Measurements from ENCODE around the gene SLIT1.

Gene SLIT1

GRCh38 chr10:97128039-97128492 lies 57.7 kb downstream of the SLIT1 start:
- Histone ChIP-seq H3K9me3 (ENCODE audit: control insufficient read depth, insufficient read depth, low read depth, low read length) (no peaks in the 10 kb centered on the region), H3K4me1 (ENCODE audit: control insufficient read depth, insufficient read depth, low read length) (peaks cover 2% of the 10 kb centered on the region; the same call in 1 of the 2 replicates), H3K27ac (ENCODE audit: low read depth, low read length) (no peak overlapping the region), H3K4me3 (ENCODE audit: low read depth, low read length) (no peak overlapping the region), H3K27me3 (ENCODE audit: control insufficient read depth, insufficient read depth, low read length) (no peaks in the 10 kb centered on the region), H3K36me3 (ENCODE audit: control insufficient read depth, insufficient read depth, low read length) (no peaks in the 10 kb centered on the region), H3K9ac (ENCODE audit: low read length) (no peak overlapping the region)

- Histone ChIP-seq H3K9ac (ENCODE audit: low read length) (no peak overlapping the region), H3K27ac (ENCODE audit: low read depth, low read length) (no peak overlapping the region), H3K4me1 (ENCODE audit: control insufficient read depth, insufficient read depth, low read length) (peaks cover 2% of the 10 kb centered on the region; the same call in 1 of the 2 replicates), H3K4me3 (ENCODE audit: low read depth, low read length) (no peak overlapping the region), H3K27me3 (ENCODE audit: control insufficient read depth, insufficient read depth, low read length) (no peaks in the 10 kb centered on the region), H3K9me3 (ENCODE audit: control insufficient read depth, insufficient read depth, low read depth, low read length) (no peaks in the 10 kb centered on the region), H3K36me3 (ENCODE audit: control insufficient read depth, insufficient read depth, low read length) (no peaks in the 10 kb centered on the region)
Observed at GRCh38 chr10:97127509-97127908, 58.2 kb downstream of the SLIT1 start.

- H3K27ac ChIP-seq (ENCODE audit: low read depth, low read length): no peak overlapping the region
- H3K9ac ChIP-seq (ENCODE audit: low read length): no peak overlapping the region
- H3K4me1 ChIP-seq (ENCODE audit: control insufficient read depth, insufficient read depth, low read length): peaks cover 2% of the 10 kb centered on the region; the same call in 1 of the 2 replicates
- H3K36me3 ChIP-seq (ENCODE audit: control insufficient read depth, insufficient read depth, low read length): no peaks in the 10 kb centered on the region
- no peak overlapping the region for H3K4me3 ChIP-seq (ENCODE audit: low read depth, low read length)
- H3K27me3 ChIP-seq (ENCODE audit: control insufficient read depth, insufficient read depth, low read length): no peaks in the 10 kb centered on the region; the same call in 1 of the 2 replicates
- 0 out of 2 replicates have a peak, but pooled peaks cover 2% of the 10 kb centered on the region for H3K9me3 ChIP-seq (ENCODE audit: control insufficient read depth, insufficient read depth, low read depth, low read length)
Observed at GRCh38 chr10:97124211-97124610, 61.5 kb downstream of the SLIT1 start.

- no peak overlapping the region for H3K9ac ChIP-seq (ENCODE audit: low read length)
- no peak overlapping the region for H3K27ac ChIP-seq (ENCODE audit: low read depth, low read length)
- peaks cover 2% of the 10 kb centered on the region; the same call in 1 of the 2 replicates for H3K4me1 ChIP-seq (ENCODE audit: control insufficient read depth, insufficient read depth, low read length)
- no peaks in the 10 kb centered on the region; the same call in 1 of the 2 replicates for H3K27me3 ChIP-seq (ENCODE audit: control insufficient read depth, insufficient read depth, low read length)
- H3K4me3 ChIP-seq (ENCODE audit: low read depth, low read length): no peak overlapping the region
- 0 out of 2 replicates have a peak, but pooled peaks cover 2% of the 10 kb centered on the region for H3K9me3 ChIP-seq (ENCODE audit: control insufficient read depth, insufficient read depth, low read depth, low read length)
- H3K36me3 ChIP-seq (ENCODE audit: control insufficient read depth, insufficient read depth, low read length): no peaks in the 10 kb centered on the region
Observed at GRCh38 chr10:97123765-97124164, 62.0 kb downstream of the SLIT1 start.

- H3K9ac ChIP-seq (ENCODE audit: low read length): no peak overlapping the region
- peaks cover 2% of the 10 kb centered on the region; the same call in 1 of the 2 replicates for H3K4me1 ChIP-seq (ENCODE audit: control insufficient read depth, insufficient read depth, low read length)
- H3K27me3 ChIP-seq (ENCODE audit: control insufficient read depth, insufficient read depth, low read length): no peaks in the 10 kb centered on the region; the same call in 1 of the 2 replicates
- no peaks in the 10 kb centered on the region for H3K36me3 ChIP-seq (ENCODE audit: control insufficient read depth, insufficient read depth, low read length)
- 0 out of 2 replicates have a peak, but pooled peaks cover 2% of the 10 kb centered on the region for H3K9me3 ChIP-seq (ENCODE audit: control insufficient read depth, insufficient read depth, low read depth, low read length)
- H3K4me3 ChIP-seq (ENCODE audit: low read depth, low read length): no peak overlapping the region
- no peak overlapping the region for H3K27ac ChIP-seq (ENCODE audit: low read depth, low read length)
Observed at GRCh38 chr10:97121041-97121440, 64.7 kb downstream of the SLIT1 start.

- H3K9ac ChIP-seq (ENCODE audit: low read length): no peak overlapping the region
- H3K9me3 ChIP-seq (ENCODE audit: control insufficient read depth, insufficient read depth, low read depth, low read length): 0 out of 2 replicates have a peak, but pooled peaks cover 2% of the 10 kb centered on the region
- no peak overlapping the region for H3K27ac ChIP-seq (ENCODE audit: low read depth, low read length)
- no peaks in the 10 kb centered on the region; the same call in 1 of the 2 replicates for H3K27me3 ChIP-seq (ENCODE audit: control insufficient read depth, insufficient read depth, low read length)
- H3K4me1 ChIP-seq (ENCODE audit: control insufficient read depth, insufficient read depth, low read length): peaks cover 2% of the 10 kb centered on the region; the same call in 1 of the 2 replicates
- no peak overlapping the region for H3K4me3 ChIP-seq (ENCODE audit: low read depth, low read length)
- H3K36me3 ChIP-seq (ENCODE audit: control insufficient read depth, insufficient read depth, low read length): no peaks in the 10 kb centered on the region
Observed at GRCh38 chr10:97120370-97120769, 65.4 kb downstream of the SLIT1 start.

- H3K9ac ChIP-seq (ENCODE audit: low read length): no peak overlapping the region
- H3K4me3 ChIP-seq (ENCODE audit: low read depth, low read length): no peak overlapping the region
- no peaks in the 10 kb centered on the region for H3K36me3 ChIP-seq (ENCODE audit: control insufficient read depth, insufficient read depth, low read length)
- 0 out of 2 replicates have a peak, but pooled peaks cover 2% of the 10 kb centered on the region for H3K9me3 ChIP-seq (ENCODE audit: control insufficient read depth, insufficient read depth, low read depth, low read length)
- H3K4me1 ChIP-seq (ENCODE audit: control insufficient read depth, insufficient read depth, low read length): peaks cover 2% of the 10 kb centered on the region; the same call in 1 of the 2 replicates
- H3K27me3 ChIP-seq (ENCODE audit: control insufficient read depth, insufficient read depth, low read length): no peaks in the 10 kb centered on the region; the same call in 1 of the 2 replicates
- no peak overlapping the region for H3K27ac ChIP-seq (ENCODE audit: low read depth, low read length)
Observed at GRCh38 chr10:97119058-97119745, 66.6 kb downstream of the SLIT1 start.

GRCh38 chr10:97117372-97117771 lies 68.4 kb downstream of the SLIT1 start:
- Histone ChIP-seq H3K36me3 (ENCODE audit: control insufficient read depth, insufficient read depth, low read length) (no peaks in the 10 kb centered on the region), H3K27me3 (ENCODE audit: control insufficient read depth, insufficient read depth, low read length) (no peaks in the 10 kb centered on the region; the same call in 1 of the 2 replicates), H3K4me1 (ENCODE audit: control insufficient read depth, insufficient read depth, low read length) (no peaks in the 10 kb centered on the region), H3K9me3 (ENCODE audit: control insufficient read depth, insufficient read depth, low read depth, low read length) (0 out of 2 replicates have a peak, but pooled peaks cover 2% of the 10 kb centered on the region), H3K4me3 (ENCODE audit: low read depth, low read length) (no peak overlapping the region), H3K9ac (ENCODE audit: low read length) (no peak overlapping the region), H3K27ac (ENCODE audit: low read depth, low read length) (no peak overlapping the region)

- Histone ChIP-seq H3K27ac (ENCODE audit: low read depth, low read length) (no peak overlapping the region), H3K27me3 (ENCODE audit: control insufficient read depth, insufficient read depth, low read length) (no peaks in the 10 kb centered on the region; the same call in 1 of the 2 replicates), H3K4me3 (ENCODE audit: low read depth, low read length) (no peak overlapping the region), H3K4me1 (ENCODE audit: control insufficient read depth, insufficient read depth, low read length) (no peaks in the 10 kb centered on the region), H3K9me3 (ENCODE audit: control insufficient read depth, insufficient read depth, low read depth, low read length) (0 out of 2 replicates have a peak, but pooled peaks cover 2% of the 10 kb centered on the region), H3K36me3 (ENCODE audit: control insufficient read depth, insufficient read depth, low read length) (no peaks in the 10 kb centered on the region), H3K9ac (ENCODE audit: low read length) (no peak overlapping the region)
Observed at GRCh38 chr10:97116462-97117162, 69.1 kb downstream of the SLIT1 start.

- Histone ChIP-seq H3K4me1 (ENCODE audit: control insufficient read depth, insufficient read depth, low read length) (no peaks in the 10 kb centered on the region), H3K36me3 (ENCODE audit: control insufficient read depth, insufficient read depth, low read length) (no peaks in the 10 kb centered on the region), H3K27ac (ENCODE audit: low read depth, low read length) (no peak overlapping the region), H3K27me3 (ENCODE audit: control insufficient read depth, insufficient read depth, low read length) (no peaks in the 10 kb centered on the region), H3K9me3 (ENCODE audit: control insufficient read depth, insufficient read depth, low read depth, low read length) (no peaks in the 10 kb centered on the region), H3K9ac (ENCODE audit: low read length) (no peak overlapping the region), H3K4me3 (ENCODE audit: low read depth, low read length) (no peak overlapping the region)
Observed at GRCh38 chr10:97115846-97116245, 69.9 kb downstream of the SLIT1 start.

- H3K36me3 ChIP-seq (ENCODE audit: control insufficient read depth, insufficient read depth, low read length): no peaks in the 10 kb centered on the region
Observed at GRCh38 chr10:97111615-97112014, 74.1 kb downstream of the SLIT1 start.

More at GRCh38 chr10:97111615-97112014, 74.1 kb downstream of the SLIT1 start:
- Histone ChIP-seq H3K9me3 (ENCODE audit: control insufficient read depth, insufficient read depth, low read depth, low read length) (no peaks in the 10 kb centered on the region), H3K9ac (ENCODE audit: low read length) (no peak overlapping the region), H3K27me3 (ENCODE audit: control insufficient read depth, insufficient read depth, low read length) (no peaks in the 10 kb centered on the region), H3K27ac (ENCODE audit: low read depth, low read length) (no peak overlapping the region), H3K4me3 (ENCODE audit: low read depth, low read length) (no peak overlapping the region), H3K4me1 (ENCODE audit: control insufficient read depth, insufficient read depth, low read length) (peaks cover 5% of the 10 kb centered on the region)
